HepG2 (cell line): ENCODE data around the gene ATP11C. TPM values are rescaled to one million over a fixed set of nuclear protein-coding genes. Genes with fewer than 3 reads are reported as not detected.

Experiments
- ATAC-seq: fragments of 200-7000 bp; cut with Tn5 transposase; 3 replicates; pipeline ENCODE4 v1.9.1; 2020; ENCODE audit warnings: mild to moderate bottlenecking, moderate library complexity
- BruUV-seq: library from RNA; stranded (reverse); fragments of 400-500 nt; replicated peaks from 2 replicates; lab custom pipeline; 2021; lab: Mats Ljungman, UMichigan
- CTCF ChIA-PET: fragments of 300-600 bp; formaldehyde crosslinking; extraction: SDS; loops from one replicate; lab custom pipeline; 2021; ENCODE audit warnings: low total read pairs, inconsistent platforms, low intra/inter-chr PET ratio; lab: Yijun Ruan, JAX
- POLR2A ChIA-PET: fragments of 350-600 bp; sonication (Branson Sonifier 250); formaldehyde crosslinking; loops from one replicate; lab custom pipeline; 2020; ENCODE audit warnings: antibody characterized with exemption, inconsistent platforms; lab: Yijun Ruan, JAX
- DNase-seq: peaks from one replicate; pipeline ENCODE4 v3.0.0-alpha.2; 2015; ENCODE audit warnings: low spot score
- FAIRE-seq: peaks from 3 replicates; lab custom pipeline; 2011; peaks lifted over from hg19 to GRCh38; lab: Jason Lieb, UNC
- H2AFZ ChIP-seq: one replicate; pipeline ENCODE4 v1.6.1; 2011; ENCODE audit warnings: low read length, inconsistent platforms
- H3K27ac ChIP-seq: fragments of 300-600 bp; 3 replicates; pipeline ENCODE4 v1.8.0; 2011; ENCODE audit warnings: mixed run types, mild to moderate bottlenecking, mixed read lengths, low read length, inconsistent platforms; ENCODE audit not compliant: insufficient read depth; ENCODE audit errors: extremely low read length
- H3K27me3 ChIP-seq, 2 experiments: fragments of 200-600 bp in 1 of 2; 2 replicates in 1 of 2; 3 replicates in 1 of 2; pipeline versions ENCODE4 v1.6.0 to v1.8.0; 2011; ENCODE audit warnings: low read length in 2 of 2, mild to moderate bottlenecking in 2 of 2, moderate library complexity in 2 of 2, inconsistent platforms in 1 of 2; ENCODE audit not compliant: insufficient read depth in 2 of 2, control insufficient read depth in 1 of 2
- H3K36me3 ChIP-seq, 2 experiments: fragments of 200-600 bp in 1 of 2; replicated peaks in 1 of 2; 2 replicates in 1 of 2; 3 replicates in 1 of 2; pipeline versions ENCODE4 v1.5.1 to v1.8.0; 2011; ENCODE audit warnings: low read length in 2 of 2, inconsistent platforms in 1 of 2; ENCODE audit not compliant: insufficient read depth in 2 of 2, control insufficient read depth in 1 of 2
- H3K4me1 ChIP-seq: 2 replicates; pipeline ENCODE4 v1.5.1; 2012; ENCODE audit warnings: low read length, inconsistent platforms; ENCODE audit not compliant: insufficient read depth
- H3K4me2 ChIP-seq: 2 replicates; pipeline ENCODE4 v1.6.0; 2011; ENCODE audit warnings: low read depth, low read length, inconsistent platforms
- H3K4me3 ChIP-seq, 3 experiments: fragments of 200-600 bp in 1 of 3; sonication (generic), shearing (Covaris generic) in 1 of 3; replicated peaks in 1 of 3; 2 replicates each; pipeline ENCODE4 v1.5.1; 2011 to 2016; ENCODE audit warnings: low read length in 3 of 3, inconsistent platforms in 2 of 3, low read depth in 2 of 3, mild to moderate bottlenecking in 2 of 3, control low read depth in 1 of 3, mixed read lengths in 1 of 3; ENCODE audit not compliant: insufficient read depth in 1 of 3
- H3K79me2 ChIP-seq: one replicate; pipeline ENCODE4 v1.6.1; 2011; ENCODE audit warnings: low read length, inconsistent platforms; ENCODE audit not compliant: insufficient read depth
- H3K9ac ChIP-seq: 2 replicates; pipeline ENCODE4 v1.6.0; 2011; ENCODE audit warnings: mild to moderate bottlenecking, low read depth, low read length, inconsistent platforms; ENCODE audit not compliant: insufficient read depth
- H3K9me3 ChIP-seq: 2 replicates; pipeline ENCODE4 v1.5.1; 2012; ENCODE audit warnings: mild to moderate bottlenecking, low read length
- H4K20me1 ChIP-seq: 2 replicates; pipeline ENCODE4 v1.6.0; 2011; ENCODE audit warnings: inconsistent platforms, mild to moderate bottlenecking, low read length, moderate library complexity; ENCODE audit not compliant: insufficient read depth
- CC2D1A ChIP-seq: sonication (generic); formaldehyde crosslinking; IDR thresholded peaks from 2 replicates; pipeline ENCODE4 v1.8.1; 2023; ENCODE audit warnings: mild to moderate bottlenecking, missing genetic modification reagents
- CCAR2 ChIP-seq: fragments of 200-400 bp; formaldehyde crosslinking; optimal IDR thresholded peaks from 2 replicates; pipeline ENCODE3; 2018; ENCODE audit warnings: low read depth, mild to moderate bottlenecking, low read length, moderate library complexity
- FOXM1 ChIP-seq: sonication (generic); formaldehyde crosslinking; IDR thresholded peaks from 2 replicates; pipeline ENCODE4 v1.5.0; 2020; ENCODE audit warnings: missing genetic modification reagents
- JUNB ChIP-seq: sonication (generic); formaldehyde crosslinking; IDR thresholded peaks from 2 replicates; pipeline ENCODE4 v1.8.0; 2022; ENCODE audit warnings: missing genetic modification reagents, mild to moderate bottlenecking, borderline replicate concordance
- MED1 ChIP-seq: sonication (generic); formaldehyde crosslinking; IDR thresholded peaks from 2 replicates; pipeline ENCODE4 v1.4.0; 2020; ENCODE audit warnings: missing genetic modification reagents
- SNRNP70 ChIP-seq: fragments of 200-400 bp; formaldehyde crosslinking; IDR thresholded peaks from 2 replicates; pipeline ENCODE4 v1.6.1; 2017; ENCODE audit warnings: mild to moderate bottlenecking, low read depth, low read length, moderate library complexity
- SRY ChIP-seq: sonication (generic); formaldehyde crosslinking; IDR thresholded peaks from 2 replicates; pipeline ENCODE4 v1.8.0; 2022; ENCODE audit warnings: mild to moderate bottlenecking, missing genetic modification reagents
- YEATS2 ChIP-seq: sonication (generic); formaldehyde crosslinking; IDR thresholded peaks from 2 replicates; pipeline ENCODE4 v1.4.0; 2020; ENCODE audit warnings: missing genetic modification reagents, borderline replicate concordance
- ZBTB43 ChIP-seq: sonication (generic); formaldehyde crosslinking; conservative IDR thresholded peaks from 2 replicates; pipeline ENCODE4 v1.4.0; 2020; ENCODE audit warnings: missing genetic modification reagents
- ZIK1 ChIP-seq: sonication (generic); formaldehyde crosslinking; IDR thresholded peaks from 2 replicates; pipeline ENCODE4 v1.5.0; 2020; ENCODE audit warnings: mild to moderate bottlenecking, low read depth, missing genetic modification reagents, borderline replicate concordance
- ZMYM2 ChIP-seq: sonication (generic); formaldehyde crosslinking; IDR thresholded peaks from 2 replicates; pipeline ENCODE4 v1.8.0; 2022; ENCODE audit warnings: mild to moderate bottlenecking, missing genetic modification reagents
- ZNF317 ChIP-seq: sonication (generic); formaldehyde crosslinking; IDR thresholded peaks from 2 replicates; pipeline ENCODE4 v1.5.0; 2020; ENCODE audit warnings: mild to moderate bottlenecking, missing genetic modification reagents
- ZNF460 ChIP-seq: sonication (generic); formaldehyde crosslinking; IDR thresholded peaks from 2 replicates; pipeline ENCODE4 v1.5.1; 2020; ENCODE audit warnings: missing genetic modification reagents, mild to moderate bottlenecking, borderline replicate concordance
- ZNF710 ChIP-seq: sonication (generic); formaldehyde crosslinking; IDR thresholded peaks from 2 replicates; pipeline ENCODE4 v1.5.0; 2020; ENCODE audit warnings: mild to moderate bottlenecking, missing genetic modification reagents, borderline replicate concordance
- ZNF720 ChIP-seq: sonication (generic); formaldehyde crosslinking; IDR thresholded peaks from 2 replicates; pipeline ENCODE4 v1.4.0; 2020; ENCODE audit warnings: missing genetic modification reagents
- WGBS: methylation state at CpG from one replicate; pipeline ENCODE4 v1.1.6; 2017; ENCODE audit warnings: low lambda C conversion rate; 5-methylcytosine and 5-hydroxymethylcytosine counted together
- in situ Hi-C: cut with HindIII; loops from 2 replicates; pipeline ENCODE4 v1.10.0; 2017; ENCODE audit warnings: low pct_unique_long_range_greater_than_20kb; ENCODE audit not compliant: extremely low pct_ligation_motif_present
- intact Hi-C: fragments of 100-400 bp; cut with micrococcal nuclease; formaldehyde crosslinking; loops from one replicate; pipeline ENCODE4 v1.10.0; 2022; ENCODE audit not compliant: unreplicated experiment
- polyA plus RNA-seq, 8 experiments: library from polyadenylated mRNA; depleted of rRNA in 3 of 8; stranded (reverse) in 7 of 8; unstranded in 1 of 8; fragments of >200 nt; fragmentation: Illumina TruSeq in 4 of 8; extraction: Trizol in 4 of 8; gene quantifications; 2 replicates each; pipeline versions ENCODE4 v1.2.1 to v1.2.3, GENCODE V29; 2011 to 2016; ENCODE audit warnings: low read depth in 4 of 8, missing spikeins in 1 of 8, mixed read lengths in 1 of 8; ENCODE audit not compliant: insufficient read depth in 1 of 8
- total RNA-seq, 5 experiments: library from RNA; depleted of rRNA; stranded (reverse); fragments of >200 nt; fragmentation: Illumina TruSeq; extraction: Trizol; gene quantifications; 2 replicates each; pipeline ENCODE4 v1.2.3, GENCODE V29; 2016; ENCODE audit warnings: low read depth in 1 of 5
- TF ChIP-seq, protein P1 (sequence below): sonication (generic); formaldehyde crosslinking; IDR thresholded peaks from 2 replicates; pipeline ENCODE4 v1.4.0; 2020; ENCODE audit warnings: mild to moderate bottlenecking, missing genetic modification reagents
- TF ChIP-seq, protein P2 (sequence below): sonication (generic); formaldehyde crosslinking; IDR thresholded peaks from 2 replicates; pipeline ENCODE4 v1.5.1; 2020; ENCODE audit warnings: mild to moderate bottlenecking, missing genetic modification reagents, moderate library complexity
- TF ChIP-seq, protein P3 (sequence below): IDR thresholded peaks from 2 replicates; pipeline ENCODE4 v1.6.1; 2016; ENCODE audit warnings: low read depth, borderline replicate concordance

ATP11C gene
- total and polyA plus RNA-seq, 2 of the 13 experiments (the other 11 are each of a cell fraction or from before 2014, with no cell fraction given), result 8.5 to 16.9 TPM

GRCh38 chrX:139783959-139784358, 148.9 kb downstream of the ATP11C start:
- ChIA-PET CTCF (no interaction called here), POLR2A (no interaction called here)
- 100% methylated on average over 1 of the region's 1 CpG for WGBS
- in situ Hi-C loops, result no loop called here
- no peak overlapping the region for H3K4me3 ChIP-seq
- no peaks in the 10 kb centered on the region for H3K4me1 ChIP-seq
- H2AFZ ChIP-seq, result no peak overlapping the region
- FAIRE-seq (no peak), DNase-seq (no peak), ATAC-seq (no peak)
- peaks cover 0 to 4% of the 10 kb centered on the region in 2 experiments; a peak in 1 of 5 replicates for H3K36me3 ChIP-seq
- intact Hi-C loops, result no loop called here
- H4K20me1 ChIP-seq, result no peaks in the 10 kb centered on the region
- H3K4me2 ChIP-seq, result no peak overlapping the region
- H3K9ac ChIP-seq, result no peak overlapping the region
- no peak overlapping the region for H3K27ac ChIP-seq
- H3K79me2 ChIP-seq, result no peaks in the 10 kb centered on the region
- no TSS peak for BruUV-seq
- H3K9me3 ChIP-seq, result no peaks in the 10 kb centered on the region
- H3K27me3 ChIP-seq, result no peaks in the 10 kb centered on the region
- no peak for TF ChIP-seq JUNB
- no peak for TF ChIP-seq ZNF317 (CRISPR knock-in tag)
- TF ChIP-seq YEATS2, result no peak
- TF ChIP-seq, protein P1, sequence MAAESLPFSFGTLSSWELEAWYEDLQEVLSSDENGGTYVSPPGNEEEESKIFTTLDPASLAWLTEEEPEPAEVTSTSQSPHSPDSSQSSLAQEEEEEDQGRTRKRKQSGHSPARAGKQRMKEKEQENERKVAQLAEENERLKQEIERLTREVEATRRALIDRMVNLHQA (CRISPR knock-in tag), result no peak
- no peak for TF ChIP-seq MED1
- no peak for TF ChIP-seq CCAR2
- no peak for TF ChIP-seq ZNF460 (CRISPR knock-in tag)
- TF ChIP-seq ZNF720 (CRISPR knock-in tag), result no peak
- no peak for TF ChIP-seq ZMYM2 (CRISPR knock-in tag)
- no peak for TF ChIP-seq CC2D1A (CRISPR knock-in tag)
- TF ChIP-seq, protein P2, sequence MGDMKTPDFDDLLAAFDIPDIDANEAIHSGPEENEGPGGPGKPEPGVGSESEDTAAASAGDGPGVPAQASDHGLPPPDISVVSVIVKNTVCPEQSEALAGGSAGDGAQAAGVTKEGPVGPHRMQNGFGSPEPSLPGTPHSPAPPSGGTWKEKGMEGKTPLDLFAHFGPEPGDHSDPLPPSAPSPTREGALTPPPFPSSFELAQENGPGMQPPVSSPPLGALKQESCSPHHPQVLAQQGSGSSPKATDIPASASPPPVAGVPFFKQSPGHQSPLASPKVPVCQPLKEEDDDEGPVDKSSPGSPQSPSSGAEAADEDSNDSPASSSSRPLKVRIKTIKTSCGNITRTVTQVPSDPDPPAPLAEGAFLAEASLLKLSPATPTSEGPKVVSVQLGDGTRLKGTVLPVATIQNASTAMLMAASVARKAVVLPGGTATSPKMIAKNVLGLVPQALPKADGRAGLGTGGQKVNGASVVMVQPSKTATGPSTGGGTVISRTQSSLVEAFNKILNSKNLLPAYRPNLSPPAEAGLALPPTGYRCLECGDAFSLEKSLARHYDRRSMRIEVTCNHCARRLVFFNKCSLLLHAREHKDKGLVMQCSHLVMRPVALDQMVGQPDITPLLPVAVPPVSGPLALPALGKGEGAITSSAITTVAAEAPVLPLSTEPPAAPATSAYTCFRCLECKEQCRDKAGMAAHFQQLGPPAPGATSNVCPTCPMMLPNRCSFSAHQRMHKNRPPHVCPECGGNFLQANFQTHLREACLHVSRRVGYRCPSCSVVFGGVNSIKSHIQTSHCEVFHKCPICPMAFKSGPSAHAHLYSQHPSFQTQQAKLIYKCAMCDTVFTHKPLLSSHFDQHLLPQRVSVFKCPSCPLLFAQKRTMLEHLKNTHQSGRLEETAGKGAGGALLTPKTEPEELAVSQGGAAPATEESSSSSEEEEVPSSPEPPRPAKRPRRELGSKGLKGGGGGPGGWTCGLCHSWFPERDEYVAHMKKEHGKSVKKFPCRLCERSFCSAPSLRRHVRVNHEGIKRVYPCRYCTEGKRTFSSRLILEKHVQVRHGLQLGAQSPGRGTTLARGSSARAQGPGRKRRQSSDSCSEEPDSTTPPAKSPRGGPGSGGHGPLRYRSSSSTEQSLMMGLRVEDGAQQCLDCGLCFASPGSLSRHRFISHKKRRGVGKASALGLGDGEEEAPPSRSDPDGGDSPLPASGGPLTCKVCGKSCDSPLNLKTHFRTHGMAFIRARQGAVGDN (CRISPR knock-in tag), result no peak
- TF ChIP-seq, protein P3, sequence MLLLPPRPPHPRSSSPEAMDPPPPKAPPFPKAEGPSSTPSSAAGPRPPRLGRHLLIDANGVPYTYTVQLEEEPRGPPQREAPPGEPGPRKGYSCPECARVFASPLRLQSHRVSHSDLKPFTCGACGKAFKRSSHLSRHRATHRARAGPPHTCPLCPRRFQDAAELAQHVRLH (CRISPR knock-in tag), result no peak
- TF ChIP-seq SRY (CRISPR knock-in tag), result no peak
- no peak for TF ChIP-seq SNRNP70
- no peak for TF ChIP-seq ZIK1 (CRISPR knock-in tag)
- TF ChIP-seq ZBTB43, result no peak
- no peak for TF ChIP-seq ZNF710
- TF ChIP-seq FOXM1 (CRISPR knock-in tag), result no peak
